SU-DHL-6 (cell line): ENCODE data around the gene PARP14.
"Not testable (repeated sequence)": the region's sequence is repeated elsewhere in the genome, so short reads cannot be mapped to it uniquely, and the experiment has no call there.

Experiments used
- H2AFZ ChIP-seq: fragments of 200-600 bp; sonication (generic); 2 replicates; pipeline ENCODE4 v1.6.1; 2014; ENCODE audit warnings: low read depth, mild to moderate bottlenecking, moderate library complexity, mixed read lengths, antibody characterized with exemption, low read length; ENCODE audit not compliant: severe bottlenecking
- H3F3A ChIP-seq: fragments of 200-600 bp; shearing (Covaris generic); 2 replicates; pipeline ENCODE4 v1.6.0; 2016; ENCODE audit warnings: antibody characterized with exemption, mild to moderate bottlenecking; ENCODE audit not compliant: insufficient read depth
- H3K27ac ChIP-seq: fragments of 200-600 bp; sonication (generic); 2 replicates; pipeline ENCODE4 v1.5.1; 2016; ENCODE audit warnings: low read depth, mild to moderate bottlenecking, low read length, moderate library complexity, mixed read lengths
- H3K27me3 ChIP-seq: fragments of 200-600 bp; sonication (generic), shearing (Covaris generic); 2 replicates; pipeline ENCODE4 v1.6.0; 2014; ENCODE audit warnings: mild to moderate bottlenecking, low read length
- H3K36me3 ChIP-seq: fragments of 200-600 bp; sonication (generic); 2 replicates; pipeline ENCODE4 v1.6.1; 2014; ENCODE audit warnings: mild to moderate bottlenecking, low read length, mixed read lengths
- H3K4me2 ChIP-seq: fragments of 300-600, 200-600 bp; shearing (Covaris generic), sonication (generic); 2 replicates; pipeline ENCODE4 v1.6.0; 2014; ENCODE audit warnings: low read length, low read depth, mild to moderate bottlenecking; ENCODE audit not compliant: poor library complexity, severe bottlenecking
- H3K4me3 ChIP-seq: fragments of 200-600 bp; sonication (generic); 2 replicates; pipeline ENCODE4 v1.5.1; 2014; ENCODE audit warnings: antibody characterized with exemption, low read length, mild to moderate bottlenecking, mixed read lengths; ENCODE audit not compliant: insufficient read depth, poor library complexity, severe bottlenecking
- H3K79me2 ChIP-seq: fragments of 200-600 bp; sonication (generic); 2 replicates; pipeline ENCODE4 v1.6.1; 2014; ENCODE audit warnings: mild to moderate bottlenecking, low read length, moderate library complexity; ENCODE audit not compliant: insufficient read depth
- H3K9ac ChIP-seq: fragments of 200-600 bp; sonication (generic); 2 replicates; pipeline ENCODE4 v1.7.0; 2014; ENCODE audit warnings: mild to moderate bottlenecking, low read length
- H3K9me2 ChIP-seq: fragments of 200-600 bp; sonication (generic); replicated peaks from 2 replicates; pipeline ENCODE4 v1.6.1; 2014; ENCODE audit warnings: low read length; ENCODE audit not compliant: insufficient read depth
- H3K9me3 ChIP-seq: fragments of 200-600 bp; sonication (generic); 2 replicates; pipeline ENCODE4 v1.6.1; 2014; ENCODE audit warnings: low read length, mixed read lengths; ENCODE audit not compliant: insufficient read depth
- H4K20me1 ChIP-seq: fragments of 200-600 bp; sonication (generic); 2 replicates; pipeline ENCODE4 v1.6.1; 2014; ENCODE audit warnings: low read depth, mild to moderate bottlenecking, antibody characterized with exemption, low read length, moderate library complexity, mixed read lengths
- EZH2phosphoT487 ChIP-seq: fragments of 200-600 bp; sonication (generic), shearing (Covaris generic); conservative IDR thresholded peaks from 2 replicates; pipeline ENCODE4 v1.6.1; 2018; ENCODE audit warnings: mild to moderate bottlenecking, antibody characterized with exemption, low read length, moderate library complexity, mixed read lengths
- TF ChIP-seq, protein P1 (sequence below): fragments of 200-600 bp; sonication (generic); IDR thresholded peaks from one replicate; pipeline ENCODE4 v1.5.1; 2017; ENCODE audit warnings: antibody characterized with exemption, mild to moderate bottlenecking, low read length, moderate library complexity; ENCODE audit not compliant: insufficient read depth, poor library complexity, severe bottlenecking

PARP14 gene

DNA sequence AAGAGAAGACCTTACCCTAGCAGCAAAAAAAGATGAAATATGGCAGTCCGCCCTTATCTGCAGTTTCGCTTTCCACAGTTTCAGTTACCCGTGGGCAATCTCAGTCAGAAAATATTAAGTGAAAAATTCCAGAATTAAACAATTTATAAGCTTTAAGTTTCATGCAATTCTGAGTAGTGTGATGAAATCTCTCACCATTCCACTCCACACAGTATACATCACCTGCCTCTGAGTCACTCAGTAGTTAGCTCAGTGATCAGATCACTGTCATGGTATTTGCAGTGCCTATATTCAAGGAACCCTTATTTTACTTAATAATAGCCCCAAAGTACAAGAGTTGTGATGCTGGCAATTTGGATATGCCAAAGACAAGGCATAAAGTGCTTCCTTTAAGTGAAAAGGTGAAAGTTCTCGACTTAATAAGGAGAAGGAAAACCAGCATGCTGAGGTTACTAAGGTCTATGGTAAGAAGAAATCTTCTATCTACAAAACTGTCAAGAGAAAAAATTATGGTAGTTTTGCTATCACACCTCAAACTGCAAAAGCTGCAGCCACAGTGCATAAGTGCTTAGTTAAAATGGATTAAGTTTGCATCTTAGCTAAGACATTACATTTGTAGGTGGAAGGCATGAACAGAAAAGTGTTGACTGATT lies 64.9 kb downstream of the PARP14 start:
- TF ChIP-seq, protein P1, sequence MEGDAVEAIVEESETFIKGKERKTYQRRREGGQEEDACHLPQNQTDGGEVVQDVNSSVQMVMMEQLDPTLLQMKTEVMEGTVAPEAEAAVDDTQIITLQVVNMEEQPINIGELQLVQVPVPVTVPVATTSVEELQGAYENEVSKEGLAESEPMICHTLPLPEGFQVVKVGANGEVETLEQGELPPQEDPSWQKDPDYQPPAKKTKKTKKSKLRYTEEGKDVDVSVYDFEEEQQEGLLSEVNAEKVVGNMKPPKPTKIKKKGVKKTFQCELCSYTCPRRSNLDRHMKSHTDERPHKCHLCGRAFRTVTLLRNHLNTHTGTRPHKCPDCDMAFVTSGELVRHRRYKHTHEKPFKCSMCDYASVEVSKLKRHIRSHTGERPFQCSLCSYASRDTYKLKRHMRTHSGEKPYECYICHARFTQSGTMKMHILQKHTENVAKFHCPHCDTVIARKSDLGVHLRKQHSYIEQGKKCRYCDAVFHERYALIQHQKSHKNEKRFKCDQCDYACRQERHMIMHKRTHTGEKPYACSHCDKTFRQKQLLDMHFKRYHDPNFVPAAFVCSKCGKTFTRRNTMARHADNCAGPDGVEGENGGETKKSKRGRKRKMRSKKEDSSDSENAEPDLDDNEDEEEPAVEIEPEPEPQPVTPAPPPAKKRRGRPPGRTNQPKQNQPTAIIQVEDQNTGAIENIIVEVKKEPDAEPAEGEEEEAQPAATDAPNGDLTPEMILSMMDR, result no peak
- TF ChIP-seq EZH2phosphoT487, result no peak
- H3K27ac ChIP-seq, result no peak overlapping the region

DNA sequence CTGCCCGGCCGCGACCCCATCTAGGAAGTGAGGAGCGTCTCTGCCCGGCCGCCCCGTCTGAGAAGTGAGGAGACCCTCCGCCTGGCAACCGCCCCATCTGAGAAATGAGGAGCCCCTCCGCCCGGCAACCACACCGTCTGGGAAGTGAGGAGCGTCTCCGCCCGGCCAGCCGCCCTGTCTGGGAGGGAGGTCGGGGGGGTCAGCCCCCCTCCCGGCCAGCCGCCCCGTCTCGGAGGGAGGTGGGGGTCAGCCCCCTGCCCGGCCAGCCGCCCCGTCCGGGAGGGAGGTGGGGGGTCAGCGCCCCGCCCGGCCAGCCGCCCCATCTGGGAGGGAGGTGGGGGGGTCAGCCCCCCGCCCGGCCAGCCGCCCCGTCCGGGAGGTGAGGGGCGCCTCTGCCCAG lies 66.7 kb downstream of the PARP14 start:
- H3K27ac ChIP-seq, H3K4me2 ChIP-seq, H3K9me3 ChIP-seq, H3K9ac ChIP-seq, H3K79me2 ChIP-seq, H2AFZ ChIP-seq, H4K20me1 ChIP-seq, H3K27me3 ChIP-seq, H3K9me2 ChIP-seq, H3K4me3 ChIP-seq, H3F3A ChIP-seq: not testable (repeated sequence)
- H3K36me3 ChIP-seq, result peaks cover 13% of the 10 kb centered on the region

More for the DNA sequence above, 64.9 kb downstream of the PARP14 start:
- Histone ChIP-seq H3K9me3 (peaks cover 5% of the 10 kb centered on the region; the same call in 1 of the 2 replicates), H3K4me2 (no peak overlapping the region), H4K20me1 (no peaks in the 10 kb centered on the region), H3K9me2 (no peaks in the 10 kb centered on the region), H3K27me3 (no peaks in the 10 kb centered on the region), H3F3A (no peaks in the 10 kb centered on the region), H2AFZ (no peak overlapping the region), H3K4me3 (no peak overlapping the region), H3K36me3 (peaks cover 15% of the 10 kb centered on the region), H3K79me2 (no peaks in the 10 kb centered on the region), H3K9ac (no peak overlapping the region)

DNA sequence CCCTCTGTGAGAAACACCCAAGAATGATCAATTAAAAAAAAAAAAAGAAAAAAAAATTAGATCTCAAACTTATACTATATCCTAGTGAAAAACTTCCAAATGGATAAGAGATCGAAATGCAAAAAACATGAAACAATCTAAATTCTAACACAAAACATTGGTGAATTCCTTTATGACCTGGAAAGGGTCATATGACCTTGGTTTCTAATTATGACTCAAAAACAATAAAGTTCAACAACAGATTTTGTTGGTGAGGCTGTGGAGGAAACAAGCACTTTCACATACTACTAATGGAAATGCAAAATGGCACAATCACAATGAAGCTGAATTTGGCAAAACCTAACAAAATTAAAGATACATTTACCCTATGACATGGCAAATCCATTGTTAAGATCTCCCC lies 67.7 kb downstream of the PARP14 start:
- H3F3A ChIP-seq, result no peaks in the 10 kb centered on the region

DNA sequence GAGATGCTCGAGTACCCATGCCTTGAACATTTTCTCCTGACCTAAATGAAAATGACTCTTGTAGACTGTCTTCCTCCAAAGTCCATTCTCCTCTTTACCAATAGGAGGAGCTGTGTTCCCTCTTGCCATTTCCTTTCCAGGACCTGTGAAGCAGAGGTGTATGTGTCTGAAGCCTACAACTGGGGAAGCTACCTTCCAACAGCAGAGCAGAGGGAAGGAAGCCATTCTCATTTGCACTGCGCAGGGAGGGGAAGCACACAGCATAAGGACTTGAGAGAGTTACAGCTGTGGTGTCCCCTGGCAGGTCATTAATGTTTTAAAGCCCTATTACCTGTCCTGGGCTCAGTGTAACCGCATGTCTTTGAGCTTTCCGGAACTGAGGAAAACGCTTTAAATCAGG lies 74.3 kb downstream of the PARP14 start:
- Histone ChIP-seq H3K4me3 (no peak overlapping the region), H3K27ac (no peak overlapping the region), H3K79me2 (no peaks in the 10 kb centered on the region), H3K27me3 (no peaks in the 10 kb centered on the region), H3K9me2 (no peaks in the 10 kb centered on the region), H3K9me3 (no peaks in the 10 kb centered on the region), H4K20me1 (no peaks in the 10 kb centered on the region), H2AFZ (no peak overlapping the region), H3F3A (no peaks in the 10 kb centered on the region), H3K9ac (no peak overlapping the region), H3K4me2 (no peak overlapping the region), H3K36me3 (peaks cover 7% of the 10 kb centered on the region; the same call in 1 of the 2 replicates)
- no peak for TF ChIP-seq EZH2phosphoT487
- TF ChIP-seq, protein P1, result peak; percentile 64

More for the DNA sequence above, 67.7 kb downstream of the PARP14 start:
- TF ChIP-seq, protein P1, result no peak
- no peak for TF ChIP-seq EZH2phosphoT487
- H3K9me3 ChIP-seq, result no peaks in the 10 kb centered on the region
- no peaks in the 10 kb centered on the region for H3K79me2 ChIP-seq
- no peak overlapping the region for H3K9ac ChIP-seq
- H3K36me3 ChIP-seq, result peaks cover 10% of the 10 kb centered on the region; the same call in 1 of the 2 replicates
- no peaks in the 10 kb centered on the region for H3K9me2 ChIP-seq
- no peak overlapping the region for H3K4me3 ChIP-seq
- no peaks in the 10 kb centered on the region for H3K27me3 ChIP-seq
- no peak overlapping the region for H2AFZ ChIP-seq
- H3K4me2 ChIP-seq, result no peak overlapping the region
- no peak overlapping the region for H3K27ac ChIP-seq
- no peaks in the 10 kb centered on the region for H4K20me1 ChIP-seq
